Mesodermal cell (in vitro differentiated cells): Measurements from ENCODE around the gene EEF2KMT.
"Not testable (repeated sequence)": the region's sequence is repeated elsewhere in the genome, so short reads cannot be mapped to it uniquely, and the experiment has no call there.

Experiments used
- H3K27ac ChIP-seq: 2 replicates; pipeline ENCODE4 v1.7.0; 2013; ENCODE audit warnings: mild to moderate bottlenecking, low read depth, low read length, moderate library complexity; ENCODE audit not compliant: severe bottlenecking
- H3K36me3 ChIP-seq: 2 replicates; pipeline ENCODE4 v1.7.1; 2013; ENCODE audit warnings: mild to moderate bottlenecking, low read length, moderate library complexity; ENCODE audit not compliant: control insufficient read depth, insufficient read depth
- H3K4me1 ChIP-seq: one replicate; pipeline ENCODE4 v1.7.1; 2013; ENCODE audit warnings: mild to moderate bottlenecking, low read length; ENCODE audit not compliant: insufficient read depth, control insufficient read depth, poor library complexity, severe bottlenecking
- H3K4me3 ChIP-seq: 2 replicates; pipeline ENCODE4 v1.7.0; 2013; ENCODE audit warnings: low read length, control low read depth, mild to moderate bottlenecking; ENCODE audit not compliant: insufficient read depth, poor library complexity, severe bottlenecking; ENCODE audit errors: extremely low read depth
- H3K9me3 ChIP-seq: 2 replicates; pipeline ENCODE4 v1.7.1; 2013; ENCODE audit warnings: mild to moderate bottlenecking, low read length, moderate library complexity; ENCODE audit not compliant: control insufficient read depth
- WGBS, 2 experiments: methylation state at CpG; one replicate each; pipeline ENCODE4 v1.1.5; 2013; ENCODE audit warnings: missing lambda C conversion rate in 2 of 2; ENCODE audit not compliant: insufficient coverage in 2 of 2; 5-methylcytosine and 5-hydroxymethylcytosine counted together

Gene EEF2KMT

GRCh38 chr16:5110933-5111332, 13.3 kb upstream of the EEF2KMT start:
- not testable (repeated sequence) for H3K4me3 ChIP-seq, H3K4me1 ChIP-seq, H3K27ac ChIP-seq, H3K36me3 ChIP-seq, H3K9me3 ChIP-seq
- WGBS, 2 experiments: 93 to 100% methylated on average over 3 to 7 of the region's 10 CpGs

DNA sequence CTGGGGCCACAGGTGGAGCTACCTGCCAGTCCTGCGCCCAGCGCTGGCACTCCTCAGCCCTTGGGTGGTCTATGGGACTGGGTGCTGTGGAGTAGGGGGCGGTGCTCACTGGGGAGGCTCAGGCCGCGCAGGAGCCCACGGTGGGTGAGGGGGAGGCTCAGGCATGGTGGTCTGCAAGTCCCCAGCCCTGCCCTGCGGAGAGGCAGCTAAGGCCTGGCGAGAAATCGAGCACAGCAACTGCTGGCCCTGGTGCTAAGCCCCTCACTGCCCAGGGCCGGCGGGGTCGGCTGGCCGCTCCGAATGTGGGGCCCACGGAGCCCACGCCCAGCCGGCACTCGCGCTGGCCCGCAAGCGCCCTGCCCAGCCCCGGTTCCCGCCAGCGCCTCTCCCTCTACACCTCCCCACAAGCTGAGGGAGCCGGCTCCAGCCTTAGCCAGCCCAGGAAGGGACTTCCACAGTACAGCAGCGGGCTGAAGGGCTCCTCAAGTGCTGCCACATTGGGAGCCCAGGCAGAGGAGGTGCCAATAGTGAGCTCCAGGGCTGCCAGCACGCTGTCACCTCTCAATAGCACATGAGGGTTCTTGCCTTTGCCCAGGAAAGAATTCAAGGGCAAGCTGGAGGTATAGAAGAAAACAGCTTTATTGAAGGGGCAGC, 11.0 kb upstream of the EEF2KMT start:
- WGBS, 2 experiments: 90 to 98% methylated on average over 6 to 17 of the region's 27 CpGs
- H3K36me3 ChIP-seq: no peaks in the 10 kb centered on the region

GRCh38 chr16:5105039-5105438, 7.4 kb upstream of the EEF2KMT start:
- WGBS, 2 experiments: no CpG with 5 or more reads among the region's 5 CpGs

More for the DNA sequence above, 11.0 kb upstream of the EEF2KMT start:
- Histone ChIP-seq H3K27ac (no peak overlapping the region), H3K4me3 (no peak overlapping the region), H3K9me3 (no peaks in the 10 kb centered on the region), H3K4me1 (no peaks in the 10 kb centered on the region)

DNA sequence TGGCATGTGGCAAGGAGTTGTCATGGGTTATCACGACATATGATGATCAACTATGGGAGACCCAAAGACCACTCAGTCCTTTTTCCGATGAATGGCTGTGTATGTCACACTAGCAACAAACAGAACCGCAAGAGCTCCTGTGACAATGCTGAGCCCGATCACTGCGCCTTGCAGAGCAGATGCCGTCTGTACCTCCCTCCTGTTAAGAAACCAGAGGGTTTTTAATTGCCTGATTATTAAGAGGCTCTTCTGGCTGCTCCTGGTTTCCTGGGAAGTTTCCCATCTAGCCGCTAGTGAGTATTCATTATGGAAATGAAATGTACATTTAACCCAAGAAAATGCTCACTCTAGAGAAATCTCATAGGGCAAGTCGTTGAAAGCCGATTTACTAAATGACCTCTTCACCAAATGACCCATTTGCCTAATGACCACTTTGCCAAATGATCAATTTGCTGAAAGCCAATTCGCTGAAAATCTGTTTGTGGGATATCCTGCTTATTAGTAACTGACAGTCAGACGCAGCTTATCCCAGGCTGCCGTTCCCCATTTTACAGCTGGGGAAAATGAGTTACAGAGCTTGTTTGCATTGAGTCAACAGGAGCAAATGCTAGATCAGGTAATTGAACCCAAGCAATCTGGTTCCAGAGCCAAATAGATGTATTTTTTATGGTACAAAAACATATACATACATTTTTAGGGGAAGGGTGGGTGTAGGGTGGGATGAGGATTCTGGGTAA, 5.9 kb upstream of the EEF2KMT start:
- not testable (repeated sequence) for H3K9me3 ChIP-seq, H3K36me3 ChIP-seq, H3K27ac ChIP-seq, H3K4me3 ChIP-seq, H3K4me1 ChIP-seq
- 94 to 98% methylated on average over 7 to 8 of the region's 12 CpGs for WGBS, 2 experiments

More at GRCh38 chr16:5105039-5105438, 7.4 kb upstream of the EEF2KMT start:
- not testable (repeated sequence) for H3K4me1 ChIP-seq, H3K9me3 ChIP-seq, H3K27ac ChIP-seq, H3K36me3 ChIP-seq, H3K4me3 ChIP-seq

GRCh38 chr16:5099174-5099573, 1.6 kb upstream of the EEF2KMT start:
- WGBS, 2 experiments: no CpG with 5 or more reads among the region's 4 CpGs
- not testable (repeated sequence) for H3K27ac ChIP-seq, H3K9me3 ChIP-seq, H3K4me1 ChIP-seq, H3K36me3 ChIP-seq
- peak overlapping the region; percentile 46 for H3K4me3 ChIP-seq

- WGBS, 2 experiments: 0 to 1% methylated on average over 14 to 31 of the region's 67 CpGs
- H3K4me3 ChIP-seq: peak overlapping the region; percentile 59
- not testable (repeated sequence) for H3K4me1 ChIP-seq, H3K9me3 ChIP-seq, H3K36me3 ChIP-seq
- H3K27ac ChIP-seq: peak overlapping the region; percentile 72
These were observed 895 bp upstream of the EEF2KMT start for GRCh38 chr16:5098221-5099159.

GRCh38 chr16:5097061-5097469, 530 bp downstream of the EEF2KMT start:
- WGBS, 2 experiments: 0 to 2% methylated on average over 14 to 21 of the region's 23 CpGs
- not testable (repeated sequence) for H3K36me3 ChIP-seq, H3K9me3 ChIP-seq, H3K4me1 ChIP-seq
- peak overlapping the region; percentile 23 for H3K27ac ChIP-seq
- peak overlapping the region; percentile 59 for H3K4me3 ChIP-seq

DNA sequence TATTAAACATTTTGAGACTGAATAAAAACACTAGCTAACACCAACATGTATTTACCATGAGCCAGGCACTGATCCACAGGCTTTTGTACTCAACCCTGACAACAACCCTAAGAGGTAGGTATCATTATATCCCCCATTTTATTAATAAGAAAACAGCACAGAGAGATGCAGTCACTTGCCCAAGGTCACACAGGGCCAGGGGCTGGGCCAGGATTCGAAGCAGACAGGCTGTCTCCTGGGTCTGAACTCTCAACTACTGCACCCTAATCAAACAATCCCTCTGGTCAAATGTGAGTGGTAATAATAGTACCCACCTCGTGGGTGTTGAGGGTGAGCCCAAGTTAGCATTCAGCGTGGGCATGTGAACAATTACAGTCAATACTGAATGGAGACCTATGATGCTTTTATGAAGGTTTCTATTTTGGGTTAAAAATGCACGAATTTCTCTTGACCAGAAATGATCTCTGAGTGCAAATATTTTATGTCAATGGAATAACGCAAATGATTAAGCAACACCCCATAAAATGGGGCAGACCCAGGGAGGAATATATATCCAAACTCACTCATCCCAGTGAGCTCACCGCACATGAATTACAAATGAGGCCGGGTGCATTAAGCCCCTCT, 1.0 kb downstream of the EEF2KMT start:
- WGBS, 2 experiments: no CpG with 5 or more reads among the region's 7 CpGs
- H3K4me3 ChIP-seq: peak overlapping the region; percentile 59
- H3K36me3 ChIP-seq, H3K4me1 ChIP-seq, H3K9me3 ChIP-seq, H3K27ac ChIP-seq: not testable (repeated sequence)

DNA sequence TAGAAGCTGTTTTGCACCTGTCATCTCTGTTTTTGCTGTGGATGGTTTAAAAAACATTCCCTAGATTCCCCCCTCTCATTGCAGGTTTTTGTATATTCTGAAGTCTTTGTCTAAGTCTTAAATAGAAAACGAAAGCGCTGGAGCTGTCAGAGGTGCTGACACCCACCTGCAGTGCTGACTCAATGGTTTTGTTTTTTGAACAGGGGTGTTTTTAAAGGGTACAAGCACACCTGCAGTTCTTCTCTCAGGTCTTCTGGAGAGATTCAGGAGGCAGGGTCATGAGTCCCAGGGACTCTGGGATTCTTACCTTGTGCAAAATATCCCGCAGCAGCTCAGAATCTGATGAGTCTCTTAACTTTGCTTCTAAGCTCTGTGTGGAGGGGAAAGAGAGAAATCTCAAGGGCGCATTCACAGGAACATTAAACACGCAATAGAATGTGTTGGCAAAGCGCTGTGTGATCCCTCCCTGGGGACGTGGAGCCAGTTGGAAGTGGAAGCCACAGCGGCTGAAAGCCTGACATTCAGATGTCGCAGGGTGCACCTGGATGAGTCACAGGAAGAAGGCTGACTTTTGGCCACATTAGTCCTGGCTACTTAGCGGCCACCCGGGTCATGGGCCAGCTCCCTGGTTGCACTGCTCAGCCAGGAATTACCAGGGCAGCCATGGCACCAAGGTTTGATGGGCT, 2.3 kb downstream of the EEF2KMT start:
- H3K4me3 ChIP-seq, H3K9me3 ChIP-seq, H3K36me3 ChIP-seq, H3K27ac ChIP-seq, H3K4me1 ChIP-seq: not testable (repeated sequence)
- WGBS, 2 experiments: 90 to 95% methylated on average over 7 of the region's 11 CpGs

DNA sequence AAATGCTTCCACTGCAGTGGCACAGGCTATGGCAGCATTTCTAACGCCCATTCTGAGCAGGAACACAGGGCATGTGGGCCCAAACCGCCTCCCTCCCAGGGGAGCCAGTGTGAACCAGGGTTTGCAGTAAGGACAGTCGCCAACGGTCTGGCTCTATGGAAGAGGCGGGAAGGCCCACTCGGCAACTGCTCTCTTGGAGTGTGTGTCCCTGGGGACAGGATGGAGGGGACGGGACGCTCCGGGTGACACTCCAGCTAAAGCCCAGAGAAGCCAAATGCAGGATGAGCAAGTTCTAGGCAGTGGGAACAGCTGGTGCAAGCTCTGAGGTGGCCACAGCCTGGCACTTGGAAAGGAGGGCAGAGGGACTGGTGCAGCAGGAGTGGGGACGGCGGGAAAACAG, 3.8 kb downstream of the EEF2KMT start:
- not testable (repeated sequence) for H3K27ac ChIP-seq, H3K4me3 ChIP-seq, H3K36me3 ChIP-seq, H3K9me3 ChIP-seq, H3K4me1 ChIP-seq
- WGBS, 2 experiments: 92 to 94% methylated on average over 4 to 8 of the region's 11 CpGs
